IPS-18a (cell line): ENCODE measurements around the gene SNCA.

Experiments
- H3K27ac ChIP-seq: one replicate; pipeline ENCODE4 v1.5.1; 2013; ENCODE audit warnings: low read length
- H3K27me3 ChIP-seq: one replicate; pipeline ENCODE4 v1.6.1; 2013; ENCODE audit warnings: mild to moderate bottlenecking, low read length; ENCODE audit not compliant: control insufficient read depth, insufficient read depth
- H3K36me3 ChIP-seq: one replicate; pipeline ENCODE4 v1.6.1; 2013; ENCODE audit warnings: low read depth, low read length; ENCODE audit not compliant: control insufficient read depth
- H3K4me1 ChIP-seq: one replicate; pipeline ENCODE4 v1.6.1; 2013; ENCODE audit warnings: low read depth, low read length; ENCODE audit not compliant: control insufficient read depth
- H3K4me3 ChIP-seq: one replicate; pipeline ENCODE4 v1.5.1; 2013; ENCODE audit warnings: low read length
- H3K9ac ChIP-seq: one replicate; pipeline ENCODE4 v1.6.1; 2013; ENCODE audit warnings: mild to moderate bottlenecking, low read length, moderate library complexity
- H3K9me3 ChIP-seq: one replicate; pipeline ENCODE4 v1.6.1; 2013; ENCODE audit warnings: low read depth, low read length; ENCODE audit not compliant: control insufficient read depth

The SNCA gene

DNA sequence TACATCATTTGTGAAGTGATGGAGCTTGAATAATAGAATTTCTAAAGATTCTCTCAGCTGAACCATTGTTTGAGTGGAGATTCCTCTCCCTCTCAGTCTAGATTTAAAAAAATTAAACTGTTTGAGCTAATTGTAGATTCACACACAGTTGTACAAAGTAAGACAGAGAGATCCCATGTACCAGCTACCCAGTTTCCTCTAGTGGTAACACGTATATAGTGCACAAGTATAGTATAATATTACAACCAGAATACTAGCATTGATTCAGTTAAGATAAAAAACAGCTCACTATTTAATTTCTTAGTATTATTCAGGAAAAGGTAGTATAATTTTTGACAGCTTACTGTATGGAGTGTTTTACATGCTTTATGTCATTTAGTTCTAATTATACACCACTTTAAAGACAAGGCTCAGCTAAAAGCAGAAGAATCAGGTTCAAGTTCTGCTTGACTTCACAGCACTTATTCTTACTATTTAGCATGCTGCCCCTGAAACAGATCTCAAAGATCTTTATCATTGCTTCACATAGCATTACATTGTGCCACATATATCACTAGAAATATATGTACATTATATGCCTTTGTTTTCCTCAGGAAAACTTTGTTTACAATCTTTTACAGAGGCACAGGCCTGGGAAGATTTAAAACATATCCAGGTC lies 136.1 kb downstream of the SNCA start:
- Histone ChIP-seq H3K4me1 (no peaks in the 10 kb centered on the region), H3K9me3 (no peaks in the 10 kb centered on the region), H3K36me3 (no peaks in the 10 kb centered on the region), H3K9ac (no peak overlapping the region), H3K27ac (no peak overlapping the region), H3K27me3 (no peaks in the 10 kb centered on the region), H3K4me3 (no peak overlapping the region)

DNA sequence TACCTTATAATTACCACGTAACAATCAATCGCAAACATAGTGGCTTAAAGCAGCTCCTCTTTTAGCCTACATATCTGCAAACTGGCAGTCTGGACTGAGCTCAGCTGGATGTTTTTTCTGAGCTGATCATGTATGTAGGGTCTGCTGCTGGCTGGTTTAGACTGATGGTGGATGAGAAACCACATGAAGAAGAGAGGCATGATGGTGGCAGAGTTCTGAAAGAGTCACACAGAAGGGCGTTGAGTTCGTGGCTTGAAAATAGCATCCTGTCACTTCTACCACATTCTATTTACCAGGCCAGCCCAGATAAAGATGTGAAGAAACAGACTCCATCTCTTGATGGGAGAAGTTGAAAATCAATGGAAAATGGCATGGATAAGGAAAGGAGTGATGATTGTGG lies 151.3 kb downstream of the SNCA start:
- H3K27me3 ChIP-seq, result no peaks in the 10 kb centered on the region
- no peaks in the 10 kb centered on the region for H3K36me3 ChIP-seq
- no peak overlapping the region for H3K27ac ChIP-seq
- H3K9ac ChIP-seq, result no peak overlapping the region
- no peak overlapping the region for H3K4me3 ChIP-seq
- H3K9me3 ChIP-seq, result no peaks in the 10 kb centered on the region
- H3K4me1 ChIP-seq, result peaks cover 11% of the 10 kb centered on the region

DNA sequence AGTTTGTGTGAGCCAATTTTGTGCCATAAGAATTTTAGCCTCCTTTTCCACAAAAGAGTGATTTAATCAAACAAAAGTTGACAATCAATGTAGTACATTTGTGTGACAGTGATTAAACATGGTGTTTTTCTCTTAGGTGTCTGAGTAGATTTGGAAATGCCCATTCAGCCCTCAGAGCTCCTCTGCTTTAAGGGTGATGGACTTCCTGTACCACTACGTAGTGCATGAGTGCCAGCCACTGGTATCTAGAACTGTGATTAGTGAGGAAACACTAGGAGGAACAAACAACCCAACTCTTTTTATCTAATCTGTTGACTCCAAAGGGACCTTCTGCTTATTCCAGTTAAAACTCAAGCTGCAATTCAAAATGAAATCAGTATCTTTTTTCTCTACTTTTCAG lies 151.7 kb downstream of the SNCA start:
- Histone ChIP-seq H3K4me3 (no peak overlapping the region), H3K9me3 (no peaks in the 10 kb centered on the region), H3K27ac (no peak overlapping the region), H3K36me3 (no peaks in the 10 kb centered on the region), H3K27me3 (no peaks in the 10 kb centered on the region), H3K9ac (no peak overlapping the region), H3K4me1 (peaks cover 11% of the 10 kb centered on the region)

DNA sequence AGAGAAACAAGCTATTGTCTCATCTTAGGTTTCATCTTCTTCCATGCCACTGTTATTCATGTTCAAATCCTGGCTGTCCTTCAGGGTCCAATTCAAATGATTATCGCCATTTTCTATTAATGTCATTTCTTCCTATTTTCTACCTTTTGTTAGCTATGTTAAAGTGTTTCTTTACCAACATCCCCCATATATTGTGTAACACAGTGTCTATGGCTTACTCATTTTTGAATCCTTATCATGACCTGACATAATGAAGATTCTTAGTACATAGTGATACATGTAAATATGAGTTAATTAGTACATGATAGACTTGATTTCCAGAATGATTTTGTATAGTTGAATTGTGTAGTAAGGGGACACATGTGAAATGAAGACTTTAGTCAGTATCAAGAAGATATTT lies 152.4 kb downstream of the SNCA start:
- H3K36me3 ChIP-seq, result no peaks in the 10 kb centered on the region
- no peak overlapping the region for H3K9ac ChIP-seq
- no peak overlapping the region for H3K4me3 ChIP-seq
- H3K4me1 ChIP-seq, result peaks cover 11% of the 10 kb centered on the region
- H3K9me3 ChIP-seq, result no peaks in the 10 kb centered on the region
- no peak overlapping the region for H3K27ac ChIP-seq
- no peaks in the 10 kb centered on the region for H3K27me3 ChIP-seq

DNA sequence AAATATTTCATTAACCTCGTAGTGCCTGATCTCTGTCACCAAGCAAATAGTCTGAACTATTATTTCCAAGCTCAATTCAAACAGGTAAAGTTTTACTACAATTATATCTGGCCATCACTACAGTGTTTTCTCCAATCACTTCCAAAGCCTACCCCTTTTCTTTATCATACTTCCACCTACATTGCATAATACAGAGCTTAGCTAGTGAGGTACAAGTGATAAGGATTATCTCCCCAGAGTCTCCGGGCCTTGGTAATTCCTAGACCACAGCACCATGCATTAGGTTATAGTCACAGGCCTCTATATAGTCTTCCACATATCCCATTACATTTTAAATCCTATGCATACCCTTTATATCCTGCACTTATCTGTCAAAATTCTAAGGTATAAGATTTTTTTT lies 154.2 kb downstream of the SNCA start:
- Histone ChIP-seq H3K4me3 (peak overlapping the region; percentile 71), H3K4me1 (peaks cover 11% of the 10 kb centered on the region), H3K27me3 (no peaks in the 10 kb centered on the region), H3K9me3 (no peaks in the 10 kb centered on the region), H3K9ac (peak overlapping the region; percentile 70), H3K36me3 (no peaks in the 10 kb centered on the region), H3K27ac (no peak overlapping the region)

DNA sequence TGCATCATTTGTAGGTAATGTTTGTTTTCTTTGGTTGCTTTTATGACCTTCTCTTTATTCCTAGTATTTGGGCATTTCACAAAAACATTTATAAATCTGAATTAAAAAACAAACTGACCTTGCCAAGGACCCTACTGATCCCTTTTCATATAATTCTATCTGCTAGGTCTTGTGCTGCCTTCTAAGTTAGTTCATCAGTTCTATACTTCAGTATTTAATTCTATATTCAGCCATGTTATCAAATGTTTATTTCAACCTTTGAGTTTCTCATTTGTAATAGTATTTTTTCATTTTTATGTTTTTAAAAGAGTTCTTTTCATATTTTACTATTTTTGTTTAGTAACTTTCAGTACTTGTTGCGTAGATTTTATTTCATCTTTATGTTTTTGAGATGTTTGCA lies 155.3 kb downstream of the SNCA start:
- Histone ChIP-seq H3K27me3 (no peaks in the 10 kb centered on the region), H3K4me1 (peaks cover 11% of the 10 kb centered on the region), H3K4me3 (peak overlapping the region; percentile 71), H3K27ac (peak overlapping the region; percentile 64), H3K9me3 (no peaks in the 10 kb centered on the region), H3K9ac (peak overlapping the region; percentile 70), H3K36me3 (no peaks in the 10 kb centered on the region)

DNA sequence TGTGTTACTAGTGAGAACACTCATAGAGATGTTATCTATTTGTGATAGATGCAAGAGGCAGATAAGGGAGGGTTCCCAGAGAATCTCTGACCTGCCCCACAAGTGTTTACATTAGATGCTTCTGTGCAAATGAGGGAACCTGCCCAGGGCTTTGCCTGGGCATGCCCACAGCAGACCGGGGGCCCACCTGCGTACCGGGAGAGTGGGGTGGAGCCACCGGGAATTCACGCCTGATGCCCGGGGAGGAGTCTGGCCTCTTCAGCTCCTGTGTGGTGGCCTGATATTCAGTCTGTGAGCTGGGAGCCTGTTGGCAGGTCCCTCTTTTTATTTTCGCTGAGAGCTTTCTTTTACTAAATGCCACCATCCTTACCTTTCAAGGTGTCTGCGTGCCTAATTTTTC lies 155.7 kb downstream of the SNCA start:
- H3K4me3 ChIP-seq, result peak overlapping the region; percentile 71
- peak overlapping the region; percentile 64 for H3K27ac ChIP-seq

DNA sequence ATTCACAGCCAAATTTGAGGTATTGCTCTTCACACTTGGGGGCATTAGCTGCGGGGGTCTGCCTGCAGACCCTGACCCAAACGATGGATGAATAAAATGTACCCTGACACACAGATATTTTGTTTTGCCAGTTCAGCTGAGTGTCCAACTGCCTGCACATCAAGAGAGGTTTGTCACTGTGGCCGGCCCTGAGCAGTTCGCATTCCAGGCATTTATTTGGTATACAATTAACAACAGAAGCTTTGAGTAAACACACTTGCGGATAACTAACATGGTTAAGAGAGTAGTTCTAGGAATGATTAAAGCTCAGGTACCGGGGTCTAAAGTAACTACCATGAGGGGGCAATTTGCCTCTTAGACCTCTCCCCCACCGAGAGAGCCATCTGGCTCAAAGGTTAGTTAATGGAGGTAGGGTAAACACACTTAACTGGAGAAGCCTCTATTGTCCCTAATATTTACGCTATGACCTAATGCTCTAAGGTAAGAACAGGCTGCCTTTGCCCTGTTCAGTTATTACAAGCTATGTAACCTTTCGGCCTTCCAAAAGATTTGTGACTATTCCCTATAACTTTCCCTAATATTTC lies 162.0 kb downstream of the SNCA start:
- H3K9me3 ChIP-seq, result no peaks in the 10 kb centered on the region

More for the DNA sequence above, 155.7 kb downstream of the SNCA start:
- H3K9ac ChIP-seq, result peak overlapping the region; percentile 70
- peaks cover 11% of the 10 kb centered on the region for H3K4me1 ChIP-seq
- no peaks in the 10 kb centered on the region for H3K9me3 ChIP-seq
- no peaks in the 10 kb centered on the region for H3K27me3 ChIP-seq
- no peaks in the 10 kb centered on the region for H3K36me3 ChIP-seq

More for the DNA sequence above, 162.0 kb downstream of the SNCA start:
- Histone ChIP-seq H3K9ac (no peak overlapping the region), H3K27ac (no peak overlapping the region), H3K4me3 (no peak overlapping the region), H3K27me3 (no peaks in the 10 kb centered on the region), H3K36me3 (no peaks in the 10 kb centered on the region), H3K4me1 (no peaks in the 10 kb centered on the region)
